Vagina (tissue), 2 donors: ENCODE measurements around the gene GORASP1.

Experiments used
- POLR2AphosphoS5 ChIP-seq, 2 donors: sonication (generic); formaldehyde crosslinking; IDR thresholded peaks; one replicate each; pipeline ENCODE4 v1.9.0; 2017; ENCODE audit warnings: antibody characterized with exemption in 2 of 2, mild to moderate bottlenecking in 2 of 2, low read depth in 1 of 2; ENCODE audit not compliant: insufficient read depth in 1 of 2
- TF ChIP-seq, protein P1 (sequence below), 3 experiments: fragments of 450-650 bp in 2 of 3; fragments of 200-600 bp in 1 of 3; sonication (generic) in 1 of 3; IDR thresholded peaks; one replicate each; pipeline ENCODE4 v1.5.1; 2017 to 2019; ENCODE audit warnings: antibody characterized with exemption in 3 of 3, mild to moderate bottlenecking in 2 of 3, moderate library complexity in 2 of 3

GRCh38 chr3:39106281-39106811 lies 1.1 kb downstream of the GORASP1 start:
- TF ChIP-seq, protein P1, sequence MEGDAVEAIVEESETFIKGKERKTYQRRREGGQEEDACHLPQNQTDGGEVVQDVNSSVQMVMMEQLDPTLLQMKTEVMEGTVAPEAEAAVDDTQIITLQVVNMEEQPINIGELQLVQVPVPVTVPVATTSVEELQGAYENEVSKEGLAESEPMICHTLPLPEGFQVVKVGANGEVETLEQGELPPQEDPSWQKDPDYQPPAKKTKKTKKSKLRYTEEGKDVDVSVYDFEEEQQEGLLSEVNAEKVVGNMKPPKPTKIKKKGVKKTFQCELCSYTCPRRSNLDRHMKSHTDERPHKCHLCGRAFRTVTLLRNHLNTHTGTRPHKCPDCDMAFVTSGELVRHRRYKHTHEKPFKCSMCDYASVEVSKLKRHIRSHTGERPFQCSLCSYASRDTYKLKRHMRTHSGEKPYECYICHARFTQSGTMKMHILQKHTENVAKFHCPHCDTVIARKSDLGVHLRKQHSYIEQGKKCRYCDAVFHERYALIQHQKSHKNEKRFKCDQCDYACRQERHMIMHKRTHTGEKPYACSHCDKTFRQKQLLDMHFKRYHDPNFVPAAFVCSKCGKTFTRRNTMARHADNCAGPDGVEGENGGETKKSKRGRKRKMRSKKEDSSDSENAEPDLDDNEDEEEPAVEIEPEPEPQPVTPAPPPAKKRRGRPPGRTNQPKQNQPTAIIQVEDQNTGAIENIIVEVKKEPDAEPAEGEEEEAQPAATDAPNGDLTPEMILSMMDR (IDR thresholded peaks at IDR 0.05) = no peak
- no peak for TF ChIP-seq POLR2AphosphoS5 (IDR thresholded peaks at IDR 0.05; ENCODE audit: insufficient read depth in 1 of 2, low read depth in 1 of 2)
